ENCODE data around the gene ZFHX3. TPM values are rescaled to one million over a fixed set of nuclear protein-coding genes. Genes with fewer than 3 reads are reported as not detected.

ZFHX3 gene
- total RNA-seq, 1 experiment from 2014 or later, result 1.5 TPM

DNA sequence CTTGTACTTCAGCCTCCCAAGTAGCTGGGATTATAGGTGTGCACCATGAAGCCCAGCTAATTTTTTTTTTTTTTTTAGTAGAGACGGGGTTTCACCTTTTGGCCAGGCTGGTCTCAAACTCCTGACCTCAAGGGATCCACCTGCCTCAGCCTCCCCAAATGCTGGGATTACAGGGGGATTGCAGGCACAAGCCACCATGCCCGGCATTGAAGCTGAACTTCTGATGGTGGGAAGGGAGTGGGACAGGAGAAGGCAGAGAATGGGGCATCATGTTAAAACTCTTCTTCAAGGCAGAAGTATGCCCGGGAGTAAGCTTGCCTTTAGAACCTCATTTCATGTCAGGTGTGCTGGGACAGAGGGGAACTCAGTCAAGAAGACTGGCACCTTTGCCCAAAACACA is 48.6 kb upstream of the ZFHX3 start:
- Histone ChIP-seq H3T11ph (ENCODE audit: low read length) (no peak overlapping the region), H3K79me1 (ENCODE audit: insufficient read depth, low read depth, low read length, poor library complexity, severe bottlenecking) (no peaks in the 10 kb centered on the region), H3K4me1 (ENCODE audit: insufficient read depth, low read length) (no peaks in the 10 kb centered on the region), H3K14ac (ENCODE audit: insufficient read depth, low read length) (no peak overlapping the region), H2BK20ac (ENCODE audit: low read depth, low read length, poor library complexity, severe bottlenecking) (no peak overlapping the region), H2BK5ac (ENCODE audit: insufficient read length, low read length) (no peak overlapping the region), H3K23ac (ENCODE audit: insufficient read length, low read depth, low read length) (no peak overlapping the region), H2BK15ac (ENCODE audit: low read depth, low read length) (no peak overlapping the region), H3K9me3 (ENCODE audit: control insufficient read depth, low read depth, low read length) (no peaks in the 10 kb centered on the region), H4K20me1 (ENCODE audit: control insufficient read depth, insufficient read depth, insufficient read length) (no peaks in the 10 kb centered on the region), H3K4ac (ENCODE audit: low read depth, low read length) (no peak overlapping the region), H2BK120ac (ENCODE audit: low read depth, low read length, poor library complexity, severe bottlenecking) (no peak overlapping the region), H3K9ac (ENCODE audit: extremely low read depth, insufficient read length, low read length) (no peak overlapping the region), H3K27me3 (ENCODE audit: insufficient read depth, low read length) (no peaks in the 10 kb centered on the region), H4K5ac (ENCODE audit: insufficient read length, low read depth, low read length) (no peak overlapping the region), H2AFZ (ENCODE audit: low read length) (no peak overlapping the region), H4K8ac (replicated peaks; ENCODE audit: insufficient read length, low read depth, low read length) (no peak overlapping the region), H3K27ac (ENCODE audit: insufficient read length, low read depth, low read length) (no peak overlapping the region), H3K79me2 (ENCODE audit: insufficient read depth, low read length) (no peaks in the 10 kb centered on the region), H4K91ac (ENCODE audit: insufficient read length, low read depth, low read length) (no peak overlapping the region), H3K56ac (ENCODE audit: insufficient read length, low read depth, low read length) (no peak overlapping the region), H3K4me2 (ENCODE audit: insufficient read depth, insufficient read length, low read length) (no peak overlapping the region), H2AK5ac (ENCODE audit: insufficient read length, low read length) (no peak overlapping the region), H3K23me2 (ENCODE audit: insufficient read length, low read depth, low read length, poor library complexity, severe bottlenecking) (no peaks in the 10 kb centered on the region), H3K18ac (ENCODE audit: insufficient read length, low read depth, low read length) (no peak overlapping the region), H2BK12ac (ENCODE audit: insufficient read length, low read depth, low read length) (no peak overlapping the region)
- Mint-ChIP-seq H3K27me3 (ENCODE audit: low read depth) (peaks cover 17% of the 10 kb centered on the region), H3K9me3 (no peaks in the 10 kb centered on the region), H3K36me3 (ENCODE audit: insufficient read depth in 1 of 3, low read depth in 3 of 3) (no peaks in the 10 kb centered on the region), H3K4me1 (peaks cover 0 to 5% of the 10 kb centered on the region in 2 experiments; a peak in 1 of 4 replicates), H3K27ac (no peak overlapping the region), H3K4me3 (no peak overlapping the region)
- no peak for DNase-seq
- no CpG with 5 or more reads among the region's 3 CpGs for WGBS (ENCODE audit: extremely low coverage, insufficient read length, low lambda C conversion rate)
- TF ChIP-seq, protein P1, sequence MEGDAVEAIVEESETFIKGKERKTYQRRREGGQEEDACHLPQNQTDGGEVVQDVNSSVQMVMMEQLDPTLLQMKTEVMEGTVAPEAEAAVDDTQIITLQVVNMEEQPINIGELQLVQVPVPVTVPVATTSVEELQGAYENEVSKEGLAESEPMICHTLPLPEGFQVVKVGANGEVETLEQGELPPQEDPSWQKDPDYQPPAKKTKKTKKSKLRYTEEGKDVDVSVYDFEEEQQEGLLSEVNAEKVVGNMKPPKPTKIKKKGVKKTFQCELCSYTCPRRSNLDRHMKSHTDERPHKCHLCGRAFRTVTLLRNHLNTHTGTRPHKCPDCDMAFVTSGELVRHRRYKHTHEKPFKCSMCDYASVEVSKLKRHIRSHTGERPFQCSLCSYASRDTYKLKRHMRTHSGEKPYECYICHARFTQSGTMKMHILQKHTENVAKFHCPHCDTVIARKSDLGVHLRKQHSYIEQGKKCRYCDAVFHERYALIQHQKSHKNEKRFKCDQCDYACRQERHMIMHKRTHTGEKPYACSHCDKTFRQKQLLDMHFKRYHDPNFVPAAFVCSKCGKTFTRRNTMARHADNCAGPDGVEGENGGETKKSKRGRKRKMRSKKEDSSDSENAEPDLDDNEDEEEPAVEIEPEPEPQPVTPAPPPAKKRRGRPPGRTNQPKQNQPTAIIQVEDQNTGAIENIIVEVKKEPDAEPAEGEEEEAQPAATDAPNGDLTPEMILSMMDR (conservative IDR thresholded peaks at IDR 0.05), result no peak

Measured in H9 (cell line).